Activated gamma-delta T cell treated with Interleukin-2 at 50 U/mL for 16 hours (primary cell): Measurements from ENCODE around the gene ZNF778.
"Not testable (repeated sequence)": the region's sequence is repeated elsewhere in the genome, so short reads cannot be mapped to it uniquely, and the experiment has no call there.

ENCODE experiments used
- DNase-seq: peaks from one replicate; pipeline ENCODE4 v3.0.0-alpha.2; 2020

The ZNF778 gene

GRCh38 chr16:89219365-89219764 is 1.9 kb downstream of the ZNF778 start:
- DNase-seq, result no peak

- DNase-seq, result no peak
These were observed 4.1 kb downstream of the ZNF778 start for GRCh38 chr16:89221604-89222003.

GRCh38 chr16:89222931-89223330 is 5.4 kb downstream of the ZNF778 start:
- DNase-seq, result no peak

- no peak for DNase-seq
These were observed 7.2 kb downstream of the ZNF778 start for GRCh38 chr16:89224665-89225064.

- DNase-seq, result no peak
These were observed 12.8 kb downstream of the ZNF778 start for GRCh38 chr16:89230255-89230654.

GRCh38 chr16:89232107-89232506 is 14.6 kb downstream of the ZNF778 start:
- DNase-seq, result no peak

- no peak for DNase-seq
These were observed 16.4 kb downstream of the ZNF778 start for GRCh38 chr16:89233678-89234490.

GRCh38 chr16:89237733-89238132 is 20.2 kb downstream of the ZNF778 start:
- no peak for DNase-seq

GRCh38 chr16:89241187-89242007 is 23.9 kb downstream of the ZNF778 start:
- DNase-seq, result peak; percentile 76

GRCh38 chr16:89242795-89243200 is 25.3 kb downstream of the ZNF778 start:
- DNase-seq, result no peak

GRCh38 chr16:89243664-89244063 is 26.2 kb downstream of the ZNF778 start:
- DNase-seq, result no peak

- not testable (repeated sequence) for DNase-seq
These were observed 26.8 kb downstream of the ZNF778 start for GRCh38 chr16:89244264-89244663.

- no peak for DNase-seq
These were observed 27.3 kb downstream of the ZNF778 start for GRCh38 chr16:89244754-89245153.

- no peak for DNase-seq
These were observed 28.9 kb downstream of the ZNF778 start for GRCh38 chr16:89246383-89246902.

GRCh38 chr16:89246903-89247733 is 29.6 kb downstream of the ZNF778 start:
- DNase-seq, result peak; percentile 96

GRCh38 chr16:89247734-89248075 is 30.2 kb downstream of the ZNF778 start:
- DNase-seq, result not testable (repeated sequence)

- DNase-seq, result no peak
These were observed 30.9 kb downstream of the ZNF778 start for GRCh38 chr16:89248196-89248982.

GRCh38 chr16:89253548-89254287 is 36.2 kb downstream of the ZNF778 start:
- no peak for DNase-seq

GRCh38 chr16:89256651-89257254 is 39.2 kb downstream of the ZNF778 start:
- DNase-seq, result peak; percentile 66

GRCh38 chr16:89257281-89257731 is 39.8 kb downstream of the ZNF778 start:
- no peak for DNase-seq
